Activated effector memory CD4-positive, alpha-beta T cell treated with anti-CD3 and anti-CD28 coated beads, Interleukin-2, amount 50 U/mL, for 16 hours (primary cell): ENCODE measurements around the gene SYNJ1.
"Not testable (repeated sequence)": the region's sequence is repeated elsewhere in the genome, so short reads cannot be mapped to it uniquely, and the experiment has no call there.

Experiments used
- DNase-seq: peaks from one replicate; pipeline ENCODE4 v3.0.0-alpha.2; 2020

Gene SYNJ1

GRCh38 chr21:32733356-32733755 lies 5.5 kb upstream of the SYNJ1 start:
- no peak for DNase-seq

- no peak for DNase-seq
Measured at GRCh38 chr21:32732544-32732943, 4.7 kb upstream of the SYNJ1 start.

GRCh38 chr21:32728848-32729247 lies 1.0 kb upstream of the SYNJ1 start:
- DNase-seq, result no peak

GRCh38 chr21:32728456-32728839 lies 635 bp upstream of the SYNJ1 start:
- DNase-seq, result no peak

- peak; percentile 67 for DNase-seq
Measured at GRCh38 chr21:32726839-32727686, 750 bp downstream of the SYNJ1 start.

- no peak for DNase-seq
Measured at GRCh38 chr21:32719085-32719484, 8.7 kb downstream of the SYNJ1 start.

- no peak for DNase-seq
Measured at GRCh38 chr21:32717851-32718316, 9.9 kb downstream of the SYNJ1 start.

GRCh38 chr21:32716486-32716885 lies 11.3 kb downstream of the SYNJ1 start:
- DNase-seq, result no peak

- DNase-seq, result no peak
Measured at GRCh38 chr21:32713726-32714125, 14.1 kb downstream of the SYNJ1 start.

GRCh38 chr21:32712641-32713040 lies 15.2 kb downstream of the SYNJ1 start:
- no peak for DNase-seq

GRCh38 chr21:32712043-32712442 lies 15.8 kb downstream of the SYNJ1 start:
- DNase-seq, result no peak

- DNase-seq, result no peak
Measured at GRCh38 chr21:32710987-32711386, 16.8 kb downstream of the SYNJ1 start.

GRCh38 chr21:32710069-32710784 lies 17.6 kb downstream of the SYNJ1 start:
- DNase-seq, result no peak

GRCh38 chr21:32708069-32708468 lies 19.7 kb downstream of the SYNJ1 start:
- no peak for DNase-seq

- no peak for DNase-seq
Measured at GRCh38 chr21:32705901-32706300, 21.9 kb downstream of the SYNJ1 start.

- DNase-seq, result no peak
Measured at GRCh38 chr21:32705139-32705538, 22.7 kb downstream of the SYNJ1 start.

GRCh38 chr21:32702702-32703101 lies 25.1 kb downstream of the SYNJ1 start:
- DNase-seq, result no peak

- DNase-seq, result no peak
Measured at GRCh38 chr21:32698971-32699693, 28.7 kb downstream of the SYNJ1 start.

GRCh38 chr21:32698286-32698685 lies 29.5 kb downstream of the SYNJ1 start:
- no peak for DNase-seq

GRCh38 chr21:32695482-32695881 lies 32.3 kb downstream of the SYNJ1 start:
- not testable (repeated sequence) for DNase-seq

GRCh38 chr21:32693581-32693980 lies 34.2 kb downstream of the SYNJ1 start:
- no peak for DNase-seq

GRCh38 chr21:32690085-32690484 lies 37.7 kb downstream of the SYNJ1 start:
- DNase-seq, result no peak

GRCh38 chr21:32687643-32688345 lies 40.0 kb downstream of the SYNJ1 start:
- no peak for DNase-seq
